Breast epithelium (tissue), 3 donors: Measurements from ENCODE around the gene MACROD2.

ENCODE experiments used
- POLR2A ChIP-seq: fragments of 450-650 bp; IDR thresholded peaks from one replicate; pipeline ENCODE4 v1.6.1; 2016; ENCODE audit warnings: antibody characterized with exemption, mild to moderate bottlenecking, moderate library complexity
- POLR2AphosphoS5 ChIP-seq, 3 donors: sonication (generic); formaldehyde crosslinking; IDR thresholded peaks; one replicate each; pipeline ENCODE4 v1.6.1; 2017; ENCODE audit warnings: antibody characterized with exemption in 3 of 3
- TF ChIP-seq, protein P1 (sequence below), 3 donors: fragments of 450-650 bp; IDR thresholded peaks; one replicate each; pipeline ENCODE4 v1.5.1; 2016 to 2017; ENCODE audit warnings: antibody characterized with exemption in 3 of 3, mild to moderate bottlenecking in 3 of 3, moderate library complexity in 3 of 3

DNA sequence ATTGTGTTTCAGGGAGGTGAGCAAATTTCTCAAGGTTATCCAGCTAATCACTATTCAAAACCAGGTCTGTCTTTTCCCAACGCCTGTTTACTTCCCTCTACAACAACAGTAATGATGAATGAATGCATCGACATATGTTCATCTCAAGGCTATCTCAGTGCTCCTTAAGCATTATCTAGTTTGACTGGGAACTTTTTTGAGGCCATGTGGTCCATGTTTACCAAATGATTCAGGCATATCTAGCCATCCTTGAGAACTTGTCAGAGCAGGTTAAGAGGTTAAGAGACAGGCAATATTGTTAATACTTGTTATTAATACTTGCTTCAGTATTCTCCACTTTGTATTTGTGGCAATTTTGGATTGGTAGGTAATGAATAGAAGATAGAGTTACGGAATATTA, 1380.5 kb downstream of the MACROD2 start:
- TF ChIP-seq POLR2A (no peak), POLR2AphosphoS5 (IDR thresholded peaks at IDR 0.05) (no peak)
- TF ChIP-seq, protein P1, sequence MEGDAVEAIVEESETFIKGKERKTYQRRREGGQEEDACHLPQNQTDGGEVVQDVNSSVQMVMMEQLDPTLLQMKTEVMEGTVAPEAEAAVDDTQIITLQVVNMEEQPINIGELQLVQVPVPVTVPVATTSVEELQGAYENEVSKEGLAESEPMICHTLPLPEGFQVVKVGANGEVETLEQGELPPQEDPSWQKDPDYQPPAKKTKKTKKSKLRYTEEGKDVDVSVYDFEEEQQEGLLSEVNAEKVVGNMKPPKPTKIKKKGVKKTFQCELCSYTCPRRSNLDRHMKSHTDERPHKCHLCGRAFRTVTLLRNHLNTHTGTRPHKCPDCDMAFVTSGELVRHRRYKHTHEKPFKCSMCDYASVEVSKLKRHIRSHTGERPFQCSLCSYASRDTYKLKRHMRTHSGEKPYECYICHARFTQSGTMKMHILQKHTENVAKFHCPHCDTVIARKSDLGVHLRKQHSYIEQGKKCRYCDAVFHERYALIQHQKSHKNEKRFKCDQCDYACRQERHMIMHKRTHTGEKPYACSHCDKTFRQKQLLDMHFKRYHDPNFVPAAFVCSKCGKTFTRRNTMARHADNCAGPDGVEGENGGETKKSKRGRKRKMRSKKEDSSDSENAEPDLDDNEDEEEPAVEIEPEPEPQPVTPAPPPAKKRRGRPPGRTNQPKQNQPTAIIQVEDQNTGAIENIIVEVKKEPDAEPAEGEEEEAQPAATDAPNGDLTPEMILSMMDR (IDR thresholded peaks at IDR 0.05): no peak
